ENCODE results near the gene PDPK1.
"Not testable (repeated sequence)": the region's sequence is repeated elsewhere in the genome, so short reads cannot be mapped to it uniquely, and the experiment has no call there.

The PDPK1 gene

GRCh38 chr16:2550283-2550878 is 12.6 kb downstream of the PDPK1 start:
- not testable (repeated sequence) for DNase-seq

- DNase-seq, result peak in 1 of 2 donors; percentile 0
These were observed 13.6 kb downstream of the PDPK1 start for GRCh38 chr16:2551420-2551889.

GRCh38 chr16:2554709-2555425 is 17.0 kb downstream of the PDPK1 start:
- not testable (repeated sequence) for DNase-seq

GRCh38 chr16:2557150-2557549 is 19.3 kb downstream of the PDPK1 start:
- DNase-seq, result not testable (repeated sequence)

GRCh38 chr16:2560131-2560797 is 22.4 kb downstream of the PDPK1 start:
- DNase-seq, result not testable (repeated sequence)

- peak; percentile 46 to 58 for DNase-seq
These were observed 22.9 kb downstream of the PDPK1 start for GRCh38 chr16:2560798-2561133.

- DNase-seq, result not testable (repeated sequence)
These were observed 29.7 kb downstream of the PDPK1 start for GRCh38 chr16:2567506-2567905.

- not testable (repeated sequence) for DNase-seq
These were observed 30.8 kb downstream of the PDPK1 start for GRCh38 chr16:2568573-2568972.

GRCh38 chr16:2572704-2573103 is 34.9 kb downstream of the PDPK1 start:
- not testable (repeated sequence) for DNase-seq

GRCh38 chr16:2575839-2576238 is 38.0 kb downstream of the PDPK1 start:
- DNase-seq, result not testable (repeated sequence)

- DNase-seq, result not testable (repeated sequence)
These were observed 39.2 kb downstream of the PDPK1 start for GRCh38 chr16:2577044-2577443.

GRCh38 chr16:2578905-2579304 is 41.1 kb downstream of the PDPK1 start:
- DNase-seq, result not testable (repeated sequence)

- not testable (repeated sequence) for DNase-seq
These were observed 42.3 kb downstream of the PDPK1 start for GRCh38 chr16:2580143-2580542.

GRCh38 chr16:2580818-2581217 is 43.0 kb downstream of the PDPK1 start:
- not testable (repeated sequence) for DNase-seq

GRCh38 chr16:2584729-2585650 is 47.2 kb downstream of the PDPK1 start:
- no peak for DNase-seq

- no peak for DNase-seq
These were observed 47.8 kb downstream of the PDPK1 start for GRCh38 chr16:2585651-2586081.

GRCh38 chr16:2586241-2586640 is 48.4 kb downstream of the PDPK1 start:
- DNase-seq, result no peak

- no peak for DNase-seq
These were observed 49.2 kb downstream of the PDPK1 start for GRCh38 chr16:2586901-2587480.

- DNase-seq, result no peak
These were observed 50.2 kb downstream of the PDPK1 start for GRCh38 chr16:2587891-2588565.

- no peak for DNase-seq
These were observed 53.8 kb downstream of the PDPK1 start for GRCh38 chr16:2591476-2592240.

- DNase-seq, result no peak
These were observed 55.0 kb downstream of the PDPK1 start for GRCh38 chr16:2592786-2593185.
